HL-60 (cell line): Measurements from ENCODE around the gene PTBP2.

Experiments
- DNase-seq, 2 experiments: peaks; one replicate each; pipeline ENCODE4 v3.0.0-alpha.2; 2010 to 2020; ENCODE audit warnings: low read depth in 1 of 2, low spot score in 1 of 2
- H3K27ac ChIP-seq: fragments of 250-450 bp; sonication (Bioruptor Pico); replicated peaks from 2 replicates; pipeline ENCODE4 v1.5.1; 2020; ENCODE audit warnings: mild to moderate bottlenecking, moderate library complexity
- H3K27me3 ChIP-seq: fragments of 250-450 bp; sonication (Bioruptor Pico); 2 replicates; pipeline ENCODE4 v1.5.1; 2021; ENCODE audit warnings: mild to moderate bottlenecking, moderate library complexity; ENCODE audit not compliant: insufficient read depth, poor library complexity, severe bottlenecking
- H3K4me3 ChIP-seq: replicated peaks from 2 replicates; pipeline ENCODE4 v1.5.1; 2011; ENCODE audit warnings: mild to moderate bottlenecking, control low read depth, low read length; ENCODE audit not compliant: insufficient read depth
- GABPA ChIP-seq: IDR thresholded peaks from 2 replicates; pipeline ENCODE4 v1.6.1; 2012; ENCODE audit warnings: low read depth
- POLR2AphosphoS5 ChIP-seq: IDR thresholded peaks from 2 replicates; pipeline ENCODE4 v1.6.1; 2012; ENCODE audit warnings: low read depth
- REST ChIP-seq: IDR thresholded peaks from 2 replicates; pipeline ENCODE4 v1.6.1; 2012; ENCODE audit warnings: low read depth; ENCODE audit not compliant: insufficient replicate concordance
- SPI1 ChIP-seq: IDR thresholded peaks from 2 replicates; pipeline ENCODE4 v1.6.1; 2012; ENCODE audit warnings: low read depth, mild to moderate bottlenecking, borderline replicate concordance
- TF ChIP-seq, protein P1 (sequence below): IDR thresholded peaks from one replicate; pipeline ENCODE4 v1.5.1; 2011; ENCODE audit warnings: low read length, control low read depth, inconsistent platforms; ENCODE audit not compliant: insufficient read depth

The PTBP2 gene

GRCh38 chr1:96723936-96724335, 2.4 kb downstream of the PTBP2 start:
- no peak for DNase-seq
- H3K27ac ChIP-seq: no peak overlapping the region
- no peak overlapping the region for H3K4me3 ChIP-seq
- TF ChIP-seq SPI1 (no peak), REST (no peak)
- H3K27me3 ChIP-seq: no peaks in the 10 kb centered on the region

DNA sequence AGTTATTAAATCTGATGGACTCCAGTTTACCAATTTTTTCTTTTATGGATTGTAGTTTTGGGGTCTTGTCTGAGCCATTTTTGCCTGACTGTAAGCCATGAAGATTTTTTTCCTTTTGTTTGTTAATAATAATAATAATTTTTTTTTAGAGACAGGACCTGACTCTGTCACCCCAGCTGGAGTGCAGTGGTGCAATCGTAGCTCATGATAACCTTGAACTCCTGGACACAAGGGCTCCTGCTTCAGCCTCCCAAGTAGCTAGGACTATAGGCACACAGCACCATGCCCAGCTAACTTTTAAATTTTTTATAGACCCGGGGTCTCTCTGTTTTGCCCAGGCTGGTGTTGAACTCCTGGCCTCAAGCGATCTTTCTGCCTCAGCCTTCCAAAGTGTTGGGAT, 6.3 kb downstream of the PTBP2 start:
- Histone ChIP-seq H3K27ac (no peak overlapping the region), H3K4me3 (no peak overlapping the region), H3K27me3 (no peaks in the 10 kb centered on the region)
- TF ChIP-seq, protein P1, sequence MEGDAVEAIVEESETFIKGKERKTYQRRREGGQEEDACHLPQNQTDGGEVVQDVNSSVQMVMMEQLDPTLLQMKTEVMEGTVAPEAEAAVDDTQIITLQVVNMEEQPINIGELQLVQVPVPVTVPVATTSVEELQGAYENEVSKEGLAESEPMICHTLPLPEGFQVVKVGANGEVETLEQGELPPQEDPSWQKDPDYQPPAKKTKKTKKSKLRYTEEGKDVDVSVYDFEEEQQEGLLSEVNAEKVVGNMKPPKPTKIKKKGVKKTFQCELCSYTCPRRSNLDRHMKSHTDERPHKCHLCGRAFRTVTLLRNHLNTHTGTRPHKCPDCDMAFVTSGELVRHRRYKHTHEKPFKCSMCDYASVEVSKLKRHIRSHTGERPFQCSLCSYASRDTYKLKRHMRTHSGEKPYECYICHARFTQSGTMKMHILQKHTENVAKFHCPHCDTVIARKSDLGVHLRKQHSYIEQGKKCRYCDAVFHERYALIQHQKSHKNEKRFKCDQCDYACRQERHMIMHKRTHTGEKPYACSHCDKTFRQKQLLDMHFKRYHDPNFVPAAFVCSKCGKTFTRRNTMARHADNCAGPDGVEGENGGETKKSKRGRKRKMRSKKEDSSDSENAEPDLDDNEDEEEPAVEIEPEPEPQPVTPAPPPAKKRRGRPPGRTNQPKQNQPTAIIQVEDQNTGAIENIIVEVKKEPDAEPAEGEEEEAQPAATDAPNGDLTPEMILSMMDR: no peak
- TF ChIP-seq REST (no peak), SPI1 (no peak), POLR2AphosphoS5 (no peak), GABPA (no peak)
- no peak for DNase-seq

DNA sequence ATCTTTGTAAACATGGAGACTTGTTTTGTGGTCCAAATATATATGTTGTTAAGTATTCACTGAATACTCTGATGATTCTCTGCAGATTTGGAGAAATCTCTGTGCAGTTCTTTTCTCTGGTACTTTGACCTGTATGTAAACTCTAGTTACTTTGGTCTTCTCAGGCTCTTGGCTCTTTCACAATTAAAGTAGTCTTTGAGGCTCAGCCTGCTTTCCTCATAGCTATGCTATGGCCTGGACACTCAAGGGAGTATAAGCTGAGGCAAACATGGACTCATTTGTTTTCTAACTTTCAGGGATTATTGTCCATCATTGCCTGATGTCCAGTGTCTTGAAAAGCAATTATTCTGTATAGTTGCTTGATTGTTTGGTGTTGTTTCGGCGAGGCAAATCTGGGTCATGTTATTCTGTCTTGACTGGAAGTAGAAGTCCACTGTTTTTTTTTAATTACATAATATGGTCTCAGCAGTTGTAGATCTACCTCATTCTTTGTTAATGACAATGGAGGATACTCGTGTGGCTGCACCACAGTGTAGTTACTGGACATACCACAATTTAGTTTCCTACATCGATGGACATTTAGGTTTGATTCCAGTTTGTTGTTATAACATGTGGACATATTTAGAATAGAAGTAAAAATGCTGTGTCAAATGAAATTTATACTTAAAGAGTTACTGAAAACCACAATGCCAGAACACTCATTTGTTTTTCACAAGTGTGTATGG, 9.2 kb downstream of the PTBP2 start:
- Histone ChIP-seq H3K27ac (no peak overlapping the region), H3K27me3 (no peaks in the 10 kb centered on the region), H3K4me3 (no peak overlapping the region)
- TF ChIP-seq SPI1 (no peak), GABPA (no peak), POLR2AphosphoS5 (no peak), REST (no peak)
- TF ChIP-seq, protein P1: no peak
- no peak for DNase-seq
